HFFc6 (cell line): Measurements from ENCODE around the gene DCLRE1A. TPM values are rescaled to one million over a fixed set of nuclear protein-coding genes. Genes with fewer than 3 reads are reported as not detected.
"Not testable (repeated sequence)": the region's sequence is repeated elsewhere in the genome, so short reads cannot be mapped to it uniquely, and the experiment has no call there.

ENCODE experiments used
- DNase-seq: peaks from one replicate; pipeline ENCODE4 v3.0.0-alpha.2; 2018
- H3K27ac Mint-ChIP-seq: 2 replicates; pipeline ENCODE4 v1.8.0; 2020; ENCODE audit warnings: mild to moderate bottlenecking, mixed read lengths
- H3K27me3 Mint-ChIP-seq: 2 replicates; pipeline ENCODE4 v1.8.0; 2021; ENCODE audit warnings: mild to moderate bottlenecking, moderate library complexity, mixed read lengths; ENCODE audit not compliant: insufficient read depth
- H3K36me3 Mint-ChIP-seq: 2 replicates; pipeline ENCODE4 v1.8.0; 2021; ENCODE audit warnings: low read depth, mixed read lengths
- H3K4me1 Mint-ChIP-seq: 2 replicates; pipeline ENCODE4 v1.8.0; 2020; ENCODE audit warnings: low read depth, mixed read lengths
- H3K4me3 Mint-ChIP-seq: 2 replicates; pipeline ENCODE4 v1.8.0; 2020; ENCODE audit warnings: mild to moderate bottlenecking, moderate library complexity, mixed read lengths
- H3K9me3 Mint-ChIP-seq: 2 replicates; pipeline ENCODE4 v1.8.0; 2020; ENCODE audit warnings: mild to moderate bottlenecking, mixed read lengths
- total RNA-seq, 6 experiments: library from RNA; stranded (reverse); fragmentation: NEBNext Ultra II Directional; extraction: Animal tissue kit (Norgen Biotek cat#: 25700); gene quantifications; 2 replicates in 1 of 6; 3 replicates in 5 of 6; pipeline ENCODE4 v1.2.3, GENCODE V29; 2021
- TF ChIP-seq, protein P1 (sequence below): fragments of 200-600 bp; sonication (generic); IDR thresholded peaks from 2 replicates; pipeline ENCODE4 v1.5.0; 2021; ENCODE audit warnings: antibody characterized with exemption, mild to moderate bottlenecking

The DCLRE1A gene
- total RNA-seq, 6 experiments from 2014 or later, result 4.9 to 6.1 (median 5.4) TPM

DNA sequence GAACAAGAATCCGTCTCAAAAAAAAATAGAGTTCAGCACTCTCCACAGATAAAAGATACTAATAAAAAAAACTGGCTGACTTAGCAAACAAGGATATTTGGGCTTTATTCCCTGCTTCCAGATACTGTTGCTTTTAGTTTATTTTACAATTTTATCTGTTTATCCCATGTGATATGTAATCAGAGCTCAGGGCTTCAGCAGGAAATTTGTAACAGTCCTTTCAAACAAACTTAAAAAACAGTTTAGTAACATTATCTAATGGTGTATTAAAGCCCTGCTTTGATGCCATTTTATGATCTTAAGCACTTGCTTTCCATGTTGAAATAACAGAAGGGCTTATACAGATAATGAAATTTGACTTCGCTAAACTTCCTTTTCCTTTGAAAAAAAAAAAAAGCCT is 28.1 kb downstream of the DCLRE1A start:
- Mint-ChIP-seq H3K9me3 (no peaks in the 10 kb centered on the region; the same call in 1 of the 2 replicates), H3K4me3 (no peak overlapping the region), H3K36me3 (no peaks in the 10 kb centered on the region), H3K27me3 (peaks cover 8% of the 10 kb centered on the region), H3K27ac (no peak overlapping the region), H3K4me1 (no peaks in the 10 kb centered on the region)
- TF ChIP-seq, protein P1, sequence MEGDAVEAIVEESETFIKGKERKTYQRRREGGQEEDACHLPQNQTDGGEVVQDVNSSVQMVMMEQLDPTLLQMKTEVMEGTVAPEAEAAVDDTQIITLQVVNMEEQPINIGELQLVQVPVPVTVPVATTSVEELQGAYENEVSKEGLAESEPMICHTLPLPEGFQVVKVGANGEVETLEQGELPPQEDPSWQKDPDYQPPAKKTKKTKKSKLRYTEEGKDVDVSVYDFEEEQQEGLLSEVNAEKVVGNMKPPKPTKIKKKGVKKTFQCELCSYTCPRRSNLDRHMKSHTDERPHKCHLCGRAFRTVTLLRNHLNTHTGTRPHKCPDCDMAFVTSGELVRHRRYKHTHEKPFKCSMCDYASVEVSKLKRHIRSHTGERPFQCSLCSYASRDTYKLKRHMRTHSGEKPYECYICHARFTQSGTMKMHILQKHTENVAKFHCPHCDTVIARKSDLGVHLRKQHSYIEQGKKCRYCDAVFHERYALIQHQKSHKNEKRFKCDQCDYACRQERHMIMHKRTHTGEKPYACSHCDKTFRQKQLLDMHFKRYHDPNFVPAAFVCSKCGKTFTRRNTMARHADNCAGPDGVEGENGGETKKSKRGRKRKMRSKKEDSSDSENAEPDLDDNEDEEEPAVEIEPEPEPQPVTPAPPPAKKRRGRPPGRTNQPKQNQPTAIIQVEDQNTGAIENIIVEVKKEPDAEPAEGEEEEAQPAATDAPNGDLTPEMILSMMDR, result no peak
- DNase-seq, result no peak

DNA sequence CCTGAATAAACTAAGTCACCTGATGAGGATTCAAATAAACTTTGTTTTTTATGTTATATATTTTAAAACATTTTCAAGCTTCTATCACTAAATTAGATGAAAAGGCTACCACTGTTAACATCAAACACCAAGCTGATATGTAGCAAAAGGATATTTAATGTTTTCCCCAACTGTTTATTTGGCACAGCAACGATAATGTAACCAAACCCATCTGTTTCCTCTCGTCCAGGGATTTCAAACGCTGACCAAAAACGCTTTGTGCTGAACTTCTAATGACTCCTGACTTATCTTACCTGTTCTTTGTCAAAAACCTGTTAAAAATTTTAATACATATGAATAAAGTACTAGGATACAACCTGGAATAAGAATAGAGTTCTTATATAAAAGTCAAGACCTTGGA is 30.5 kb downstream of the DCLRE1A start:
- no peaks in the 10 kb centered on the region for H3K4me1 Mint-ChIP-seq
- H3K4me3 Mint-ChIP-seq, result no peak overlapping the region
- H3K27ac Mint-ChIP-seq, result no peak overlapping the region
- no peaks in the 10 kb centered on the region; the same call in 1 of the 2 replicates for H3K9me3 Mint-ChIP-seq
- DNase-seq, result no peak
- peaks cover 9% of the 10 kb centered on the region for H3K27me3 Mint-ChIP-seq
- H3K36me3 Mint-ChIP-seq, result no peaks in the 10 kb centered on the region
- TF ChIP-seq, protein P1, result no peak

DNA sequence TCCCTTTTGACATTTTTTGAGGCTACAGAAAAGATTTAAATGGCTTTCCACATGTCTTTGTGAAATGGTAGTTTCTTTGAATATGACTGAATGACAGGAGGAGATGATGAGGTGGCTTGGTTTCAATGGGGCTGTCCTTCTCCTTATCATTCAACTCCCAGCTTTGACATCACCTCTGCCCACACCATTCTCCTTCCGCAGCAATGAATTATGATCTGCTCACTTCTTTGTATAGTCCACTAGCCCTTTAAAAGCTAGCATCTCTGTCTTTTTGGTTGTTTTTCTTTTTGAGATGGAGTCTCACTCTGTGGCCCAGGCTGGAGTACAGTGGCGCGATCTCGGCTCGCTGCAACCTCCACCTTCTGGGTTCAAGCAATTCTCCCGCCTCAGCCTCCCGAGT is 31.7 kb downstream of the DCLRE1A start:
- no peak for DNase-seq
- TF ChIP-seq, protein P1, result no peak
- Mint-ChIP-seq H3K36me3 (no peaks in the 10 kb centered on the region), H3K4me1 (no peaks in the 10 kb centered on the region), H3K9me3 (no peaks in the 10 kb centered on the region; the same call in 1 of the 2 replicates), H3K27me3 (peaks cover 10% of the 10 kb centered on the region), H3K27ac (no peak overlapping the region), H3K4me3 (no peak overlapping the region)

DNA sequence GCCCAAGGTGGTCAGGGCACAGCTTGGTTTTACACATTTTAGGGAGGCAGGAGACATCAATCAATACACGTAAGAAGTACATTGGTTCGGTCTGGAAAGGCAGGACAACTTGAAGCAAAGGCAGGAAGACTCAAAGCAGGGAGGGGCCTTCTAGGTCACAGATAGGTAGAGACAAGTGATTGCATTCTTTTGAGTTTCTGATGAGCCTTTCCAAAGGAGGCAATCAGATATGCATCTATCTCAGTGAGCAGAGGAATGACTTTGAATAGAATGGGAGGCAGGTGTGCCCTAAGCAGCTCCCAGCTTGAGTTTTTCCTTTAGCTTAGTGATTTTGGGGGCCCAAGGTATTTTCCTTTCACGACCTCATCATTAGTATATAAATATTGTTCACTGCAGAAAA is 32.6 kb downstream of the DCLRE1A start:
- H3K27ac Mint-ChIP-seq, H3K4me3 Mint-ChIP-seq, H3K27me3 Mint-ChIP-seq, H3K9me3 Mint-ChIP-seq, DNase-seq, H3K36me3 Mint-ChIP-seq, H3K4me1 Mint-ChIP-seq: not testable (repeated sequence)

DNA sequence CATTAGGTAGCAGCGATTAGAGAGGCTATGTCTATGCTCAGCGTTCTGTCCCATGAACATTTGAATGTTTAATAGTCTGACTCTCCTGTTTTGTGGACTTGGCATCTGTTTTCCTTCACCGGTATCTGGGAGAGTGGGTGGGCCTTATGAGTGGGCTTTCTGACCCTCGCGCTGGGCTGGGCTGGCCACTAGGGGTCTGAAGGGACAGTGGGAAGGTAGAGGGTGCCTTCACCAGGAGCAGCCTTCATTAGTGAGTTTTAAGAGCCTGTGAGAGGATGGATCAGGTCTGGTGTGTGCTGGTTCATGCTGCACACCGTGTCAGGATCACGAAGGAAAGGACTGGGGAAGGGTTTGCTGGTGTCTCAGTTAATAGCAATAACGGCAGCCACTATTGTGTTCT is 33.4 kb downstream of the DCLRE1A start:
- no peaks in the 10 kb centered on the region; the same call in 1 of the 2 replicates for H3K9me3 Mint-ChIP-seq
- H3K4me1 Mint-ChIP-seq, result no peaks in the 10 kb centered on the region
- H3K36me3 Mint-ChIP-seq, result no peaks in the 10 kb centered on the region
- no peak overlapping the region for H3K27ac Mint-ChIP-seq
- DNase-seq, result no peak
- H3K4me3 Mint-ChIP-seq, result no peak overlapping the region
- TF ChIP-seq, protein P1, result no peak
- peaks cover 7% of the 10 kb centered on the region for H3K27me3 Mint-ChIP-seq

DNA sequence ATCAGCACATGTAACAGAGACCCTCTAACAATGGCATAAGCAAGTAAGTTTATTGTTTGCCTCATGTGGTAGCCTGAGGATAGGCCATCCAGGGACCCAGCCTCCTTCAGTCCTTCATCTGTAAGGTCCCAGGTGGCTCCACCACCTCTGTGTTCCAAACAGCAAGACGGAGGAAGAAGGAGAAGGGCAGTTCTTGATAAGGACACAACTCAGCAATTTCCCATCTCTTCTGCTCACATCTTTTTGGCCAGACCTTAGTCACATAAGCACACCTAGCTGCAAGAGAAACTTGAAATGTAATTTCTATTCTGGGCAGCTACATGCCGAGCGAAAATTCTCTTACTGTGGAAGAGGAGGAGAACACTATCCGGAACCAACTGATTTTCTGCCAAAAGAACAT is 33.9 kb downstream of the DCLRE1A start:
- H3K36me3 Mint-ChIP-seq, result no peaks in the 10 kb centered on the region
- H3K9me3 Mint-ChIP-seq, result no peaks in the 10 kb centered on the region; the same call in 1 of the 2 replicates
- no peak overlapping the region for H3K27ac Mint-ChIP-seq
- H3K4me3 Mint-ChIP-seq, result no peak overlapping the region
- no peak for DNase-seq
- no peaks in the 10 kb centered on the region for H3K4me1 Mint-ChIP-seq
- TF ChIP-seq, protein P1, result no peak
- peaks cover 7% of the 10 kb centered on the region for H3K27me3 Mint-ChIP-seq

DNA sequence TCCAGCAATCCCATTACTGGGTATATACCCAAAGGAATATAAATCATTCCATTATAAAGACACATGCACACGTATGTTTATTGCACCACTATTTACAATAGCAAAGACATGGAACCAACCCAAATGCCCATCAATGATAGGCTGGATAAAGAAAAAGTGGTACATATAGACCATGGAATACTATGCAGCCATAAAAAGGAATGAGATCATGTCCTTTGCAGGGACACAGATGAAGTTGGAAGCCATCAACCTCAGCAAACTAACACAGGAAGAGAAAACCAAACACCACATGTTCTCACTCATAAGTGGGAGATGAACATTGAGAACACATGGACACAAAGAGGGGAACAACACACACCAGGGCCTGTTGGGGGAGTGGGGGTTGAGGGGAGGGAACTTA is 39.2 kb downstream of the DCLRE1A start:
- H3K27ac Mint-ChIP-seq, H3K36me3 Mint-ChIP-seq, H3K9me3 Mint-ChIP-seq, DNase-seq, H3K4me1 Mint-ChIP-seq, H3K4me3 Mint-ChIP-seq: not testable (repeated sequence)
- H3K27me3 Mint-ChIP-seq, result peaks cover 19% of the 10 kb centered on the region
